Activated T-helper 17 cell treated with anti-CD3 and anti-CD28 coated beads, Interleukin-2, amount 50 U/mL, for 72 hours (primary cell): ENCODE data around the gene SETSIP. TPM values are rescaled to one million over a fixed set of nuclear protein-coding genes. Genes with fewer than 3 reads are reported as not detected.

Experiments used
- ATAC-seq: fragments of 150-1000 bp; cut with Tn5 transposase; replicated peaks from 2 replicates; pipeline ENCODE4 v1.10.0; 2021; ENCODE audit warnings: mild to moderate bottlenecking, moderate library complexity
- H3K27ac Mint-ChIP-seq: one replicate; pipeline ENCODE4 v1.8.0; 2022; ENCODE audit warnings: mixed read lengths
- H3K27me3 Mint-ChIP-seq: one replicate; pipeline ENCODE4 v1.8.0; 2022; ENCODE audit warnings: mixed read lengths
- H3K36me3 Mint-ChIP-seq: one replicate; pipeline ENCODE4 v1.8.0; 2022; ENCODE audit warnings: low read depth, mild to moderate bottlenecking, mixed read lengths
- H3K4me1 Mint-ChIP-seq: one replicate; pipeline ENCODE4 v1.8.0; 2022; ENCODE audit warnings: mixed read lengths
- H3K4me3 Mint-ChIP-seq: one replicate; pipeline ENCODE4 v1.8.0; 2022; ENCODE audit warnings: mild to moderate bottlenecking, mixed read lengths
- H3K9me3 Mint-ChIP-seq: one replicate; pipeline ENCODE4 v1.8.0; 2022; ENCODE audit warnings: mixed read lengths
- total RNA-seq, 2 donors: library from RNA; stranded (reverse); gene quantifications; one replicate each; pipeline ENCODE4 v1.2.3, GENCODE V29; 2022

SETSIP gene
- not detected for total RNA-seq

- ATAC-seq, result no peak
- H3K9me3 Mint-ChIP-seq, result no peaks in the 10 kb centered on the region
- H3K4me3 Mint-ChIP-seq, result no peak within 1 kb of the TSS
- H3K27ac Mint-ChIP-seq, result no peak within 1 kb of the TSS
- H3K36me3 Mint-ChIP-seq, result no peaks in the 10 kb centered on the region
- no peaks in the 10 kb centered on the region for H3K27me3 Mint-ChIP-seq
- peaks cover 5% of the 10 kb centered on the region for H3K4me1 Mint-ChIP-seq
Observed at GRCh38 chr1:92075311-92075710, at the start of gene SETSIP. TSS of gene SETSIP (minus strand) at chr1:92075411. CDS start at chr1:92075411, 0 bp downstream.

DNA sequence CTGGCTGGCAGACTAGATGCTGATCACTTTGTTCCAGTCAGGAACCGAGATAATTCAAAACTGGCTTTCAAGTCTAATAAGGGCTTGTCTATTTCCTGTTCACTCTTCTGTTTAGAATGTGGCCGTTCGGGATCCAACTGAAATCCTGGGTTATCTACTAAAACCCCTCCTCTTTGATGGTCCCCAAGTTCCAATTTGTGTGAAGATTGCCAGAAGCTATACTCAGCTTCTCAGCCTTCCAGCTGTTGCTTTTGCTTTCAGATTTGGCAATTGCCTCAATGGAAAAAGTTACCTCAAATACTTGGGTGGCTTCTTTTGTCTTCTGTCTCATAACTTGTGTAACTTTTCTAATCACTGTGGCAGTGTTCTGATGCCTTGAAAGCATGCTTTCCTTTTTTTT lies 48.7 kb upstream of the SETSIP start:
- Mint-ChIP-seq H3K4me3 (peak overlapping the region; percentile 25), H3K36me3 (no peaks in the 10 kb centered on the region), H3K27ac (no peak overlapping the region), H3K4me1 (no peaks in the 10 kb centered on the region), H3K9me3 (no peaks in the 10 kb centered on the region), H3K27me3 (no peaks in the 10 kb centered on the region)
- ATAC-seq, result peak; percentile 19

DNA sequence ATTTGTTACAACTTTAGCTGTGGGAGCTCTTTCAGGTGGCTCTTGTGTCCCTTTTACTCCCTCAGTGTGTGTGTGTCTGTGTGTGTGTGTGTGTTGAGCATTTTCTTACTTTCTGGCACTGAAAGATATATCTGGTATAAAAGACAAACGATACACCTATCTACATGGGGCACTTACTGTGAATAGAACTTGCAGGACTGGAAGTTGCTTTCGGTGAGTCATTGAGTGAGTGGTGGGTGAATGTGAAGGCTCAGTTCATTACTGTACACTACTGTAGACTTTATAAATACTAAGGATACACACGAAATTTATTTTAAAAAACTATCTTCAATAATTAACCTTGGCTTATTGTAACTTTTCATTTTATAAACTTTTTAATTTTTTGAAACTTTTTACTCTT lies 43.6 kb upstream of the SETSIP start:
- H3K27me3 Mint-ChIP-seq, result no peaks in the 10 kb centered on the region
- H3K4me1 Mint-ChIP-seq, result no peaks in the 10 kb centered on the region
- no peak overlapping the region for H3K27ac Mint-ChIP-seq
- ATAC-seq, result peak; percentile 47
- H3K36me3 Mint-ChIP-seq, result no peaks in the 10 kb centered on the region
- H3K4me3 Mint-ChIP-seq, result no peak overlapping the region
- H3K9me3 Mint-ChIP-seq, result no peaks in the 10 kb centered on the region

DNA sequence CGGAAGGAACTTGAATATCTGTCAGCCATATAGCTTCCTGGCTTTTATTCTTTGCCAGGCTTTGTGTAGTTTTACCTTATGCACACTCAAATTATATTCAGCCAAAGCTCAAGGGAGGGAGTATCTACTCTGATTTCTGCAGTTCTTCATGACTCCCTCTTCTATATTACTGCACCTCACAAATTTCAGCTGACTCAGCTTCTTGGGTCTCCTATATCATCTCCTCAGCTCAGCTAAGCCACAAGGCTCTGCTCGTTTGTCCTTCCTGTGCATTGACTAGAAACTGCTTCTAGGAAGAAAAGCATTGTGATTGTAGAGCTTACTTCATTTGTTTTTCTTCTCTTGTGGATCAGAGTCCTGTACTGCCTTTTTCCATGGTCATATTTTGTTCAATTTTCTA lies 42.3 kb upstream of the SETSIP start:
- Mint-ChIP-seq H3K36me3 (no peaks in the 10 kb centered on the region), H3K4me3 (no peak overlapping the region), H3K9me3 (no peaks in the 10 kb centered on the region), H3K27me3 (no peaks in the 10 kb centered on the region), H3K4me1 (no peaks in the 10 kb centered on the region), H3K27ac (no peak overlapping the region)
- ATAC-seq, result no peak

GRCh38 chr1:92108631-92109030 lies 33.4 kb upstream of the SETSIP start:
- H3K36me3 Mint-ChIP-seq, result peaks cover 5% of the 10 kb centered on the region
- no peak overlapping the region for H3K4me3 Mint-ChIP-seq
- H3K4me1 Mint-ChIP-seq, result no peaks in the 10 kb centered on the region
- no peaks in the 10 kb centered on the region for H3K9me3 Mint-ChIP-seq
- no peaks in the 10 kb centered on the region for H3K27me3 Mint-ChIP-seq
- no peak for ATAC-seq
- no peak overlapping the region for H3K27ac Mint-ChIP-seq

GRCh38 chr1:92105546-92106081 lies 30.4 kb upstream of the SETSIP start:
- H3K4me3 Mint-ChIP-seq, result no peak overlapping the region
- H3K27me3 Mint-ChIP-seq, result no peaks in the 10 kb centered on the region
- H3K9me3 Mint-ChIP-seq, result no peaks in the 10 kb centered on the region
- no peak overlapping the region for H3K27ac Mint-ChIP-seq
- peaks cover 5% of the 10 kb centered on the region for H3K36me3 Mint-ChIP-seq
- no peaks in the 10 kb centered on the region for H3K4me1 Mint-ChIP-seq
- no peak for ATAC-seq

GRCh38 chr1:92096317-92096716 lies 21.1 kb upstream of the SETSIP start:
- Mint-ChIP-seq H3K36me3 (no peaks in the 10 kb centered on the region), H3K27ac (no peak overlapping the region)
- peak; percentile 83 for ATAC-seq

GRCh38 chr1:92095874-92096273 lies 20.7 kb upstream of the SETSIP start:
- H3K27me3 Mint-ChIP-seq, result no peaks in the 10 kb centered on the region
- H3K4me1 Mint-ChIP-seq, result no peaks in the 10 kb centered on the region
- no peak for ATAC-seq
- no peaks in the 10 kb centered on the region for H3K9me3 Mint-ChIP-seq
- H3K27ac Mint-ChIP-seq, result no peak overlapping the region
- H3K4me3 Mint-ChIP-seq, result no peak overlapping the region
- no peaks in the 10 kb centered on the region for H3K36me3 Mint-ChIP-seq

More at GRCh38 chr1:92096317-92096716, 21.1 kb upstream of the SETSIP start:
- H3K4me1 Mint-ChIP-seq, result no peaks in the 10 kb centered on the region
- H3K27me3 Mint-ChIP-seq, result no peaks in the 10 kb centered on the region
- H3K9me3 Mint-ChIP-seq, result no peaks in the 10 kb centered on the region
- H3K4me3 Mint-ChIP-seq, result no peak overlapping the region

DNA sequence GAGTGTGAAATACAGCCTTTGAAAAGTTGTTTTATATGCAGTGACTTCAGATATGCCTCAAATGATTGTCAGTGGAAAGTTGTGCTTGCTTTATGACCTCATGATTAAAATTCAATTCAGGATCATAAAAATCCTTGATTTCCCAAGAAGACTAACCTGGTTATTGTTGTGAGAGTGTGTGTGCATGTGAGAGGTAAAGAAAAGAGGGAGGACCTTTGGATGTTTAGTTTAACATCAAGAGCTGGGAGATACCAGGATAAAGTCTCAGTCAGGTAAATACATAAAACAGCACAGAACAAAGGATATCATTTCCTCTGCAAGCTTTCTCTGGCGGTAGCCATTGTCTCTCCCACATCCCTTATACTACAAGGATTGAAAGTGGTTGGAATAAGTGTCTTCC lies 19.4 kb upstream of the SETSIP start:
- Mint-ChIP-seq H3K27ac (no peak overlapping the region), H3K9me3 (no peaks in the 10 kb centered on the region), H3K4me3 (no peak overlapping the region), H3K36me3 (no peaks in the 10 kb centered on the region), H3K4me1 (no peaks in the 10 kb centered on the region), H3K27me3 (no peaks in the 10 kb centered on the region)
- ATAC-seq, result no peak

GRCh38 chr1:92094090-92094489 lies 18.9 kb upstream of the SETSIP start:
- H3K27me3 Mint-ChIP-seq, result no peaks in the 10 kb centered on the region
- no peak for ATAC-seq
- no peaks in the 10 kb centered on the region for H3K36me3 Mint-ChIP-seq
- H3K9me3 Mint-ChIP-seq, result no peaks in the 10 kb centered on the region
- H3K4me1 Mint-ChIP-seq, result no peaks in the 10 kb centered on the region
- no peak overlapping the region for H3K4me3 Mint-ChIP-seq
- H3K27ac Mint-ChIP-seq, result no peak overlapping the region

DNA sequence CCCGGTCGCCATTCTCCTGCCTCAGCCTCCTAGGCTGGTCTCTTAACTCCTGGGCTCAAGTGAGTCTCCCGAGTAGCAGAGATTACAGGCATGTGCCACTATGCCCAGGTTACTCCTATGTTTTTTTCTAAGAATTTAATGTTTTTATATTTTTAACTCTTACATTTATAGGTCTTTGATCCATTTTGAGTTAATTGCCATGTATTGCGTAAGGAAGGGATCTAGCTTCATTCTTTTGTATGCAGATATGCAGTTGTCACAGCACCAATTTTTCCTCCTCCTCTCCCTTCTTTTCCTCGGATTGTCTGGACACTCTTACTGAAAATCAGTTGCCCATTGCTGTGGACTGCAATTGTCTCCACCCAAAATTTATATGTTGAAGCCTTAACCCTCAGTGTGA lies 16.4 kb upstream of the SETSIP start:
- H3K36me3 Mint-ChIP-seq, result no peaks in the 10 kb centered on the region
- H3K27me3 Mint-ChIP-seq, result no peaks in the 10 kb centered on the region
- H3K9me3 Mint-ChIP-seq, result no peaks in the 10 kb centered on the region
- H3K4me1 Mint-ChIP-seq, result no peaks in the 10 kb centered on the region
- no peak overlapping the region for H3K27ac Mint-ChIP-seq
- no peak for ATAC-seq
- H3K4me3 Mint-ChIP-seq, result no peak overlapping the region

GRCh38 chr1:92087542-92087941 lies 12.3 kb upstream of the SETSIP start:
- no peaks in the 10 kb centered on the region for H3K4me1 Mint-ChIP-seq

GRCh38 chr1:92085727-92086126 lies 10.5 kb upstream of the SETSIP start:
- H3K9me3 Mint-ChIP-seq, result no peaks in the 10 kb centered on the region
- no peaks in the 10 kb centered on the region for H3K4me1 Mint-ChIP-seq
- no peaks in the 10 kb centered on the region for H3K36me3 Mint-ChIP-seq
- H3K27ac Mint-ChIP-seq, result no peak overlapping the region
- no peak for ATAC-seq
- no peak overlapping the region for H3K4me3 Mint-ChIP-seq
- H3K27me3 Mint-ChIP-seq, result no peaks in the 10 kb centered on the region

More at GRCh38 chr1:92087542-92087941, 12.3 kb upstream of the SETSIP start:
- no peaks in the 10 kb centered on the region for H3K9me3 Mint-ChIP-seq
- H3K27ac Mint-ChIP-seq, result no peak overlapping the region
- H3K4me3 Mint-ChIP-seq, result no peak overlapping the region
- H3K27me3 Mint-ChIP-seq, result no peaks in the 10 kb centered on the region
- no peak for ATAC-seq
- H3K36me3 Mint-ChIP-seq, result no peaks in the 10 kb centered on the region

- Mint-ChIP-seq H3K27ac (no peak overlapping the region), H3K36me3 (no peaks in the 10 kb centered on the region), H3K27me3 (no peaks in the 10 kb centered on the region), H3K4me3 (no peak overlapping the region), H3K9me3 (no peaks in the 10 kb centered on the region), H3K4me1 (peaks cover 5% of the 10 kb centered on the region)
- no peak for ATAC-seq
Observed at GRCh38 chr1:92084651-92085050, 9.4 kb upstream of the SETSIP start.

- H3K4me1 Mint-ChIP-seq, result peaks cover 5% of the 10 kb centered on the region
- no peaks in the 10 kb centered on the region for H3K36me3 Mint-ChIP-seq
- H3K4me3 Mint-ChIP-seq, result peak overlapping the region; percentile 96
- H3K27ac Mint-ChIP-seq, result peak overlapping the region; percentile 89
- no peak for ATAC-seq
- no peaks in the 10 kb centered on the region for H3K9me3 Mint-ChIP-seq
- no peaks in the 10 kb centered on the region for H3K27me3 Mint-ChIP-seq
Observed at GRCh38 chr1:92081031-92081430, 5.8 kb upstream of the SETSIP start.
